NCI-H2029 (cell line): Measurements from ENCODE around the gene PTPRN2.
"Not testable (repeated sequence)": the region's sequence is repeated elsewhere in the genome, so short reads cannot be mapped to it uniquely, and the experiment has no call there.

Experiments used
- DNase-seq: peaks from one replicate; lab custom pipeline; 2025; lab: John Stamatoyannopoulos, UW

PTPRN2 gene

GRCh38 chr7:157863176-157863575 lies 724.4 kb downstream of the PTPRN2 start:
- DNase-seq, result no peak

- DNase-seq, result no peak
Measured at GRCh38 chr7:157862731-157863130, 724.9 kb downstream of the PTPRN2 start.

GRCh38 chr7:157861551-157861950 lies 726.1 kb downstream of the PTPRN2 start:
- no peak for DNase-seq

- DNase-seq, result no peak
Measured at GRCh38 chr7:157861031-157861491, 726.6 kb downstream of the PTPRN2 start.

GRCh38 chr7:157860406-157860805 lies 727.2 kb downstream of the PTPRN2 start:
- no peak for DNase-seq

GRCh38 chr7:157859915-157860314 lies 727.7 kb downstream of the PTPRN2 start:
- DNase-seq, result no peak

- no peak for DNase-seq
Measured at GRCh38 chr7:157857578-157858075, 730.0 kb downstream of the PTPRN2 start.

- no peak for DNase-seq
Measured at GRCh38 chr7:157856873-157857577, 730.6 kb downstream of the PTPRN2 start.

GRCh38 chr7:157855452-157856213 lies 732.0 kb downstream of the PTPRN2 start:
- no peak for DNase-seq

- DNase-seq, result no peak
Measured at GRCh38 chr7:157855016-157855415, 732.6 kb downstream of the PTPRN2 start.

GRCh38 chr7:157854066-157854891 lies 733.3 kb downstream of the PTPRN2 start:
- no peak for DNase-seq

- no peak for DNase-seq
Measured at GRCh38 chr7:157853789-157854065, 733.9 kb downstream of the PTPRN2 start.

- no peak for DNase-seq
Measured at GRCh38 chr7:157853076-157853788, 734.4 kb downstream of the PTPRN2 start.

GRCh38 chr7:157851501-157852067 lies 736.0 kb downstream of the PTPRN2 start:
- peak; percentile 64 for DNase-seq

GRCh38 chr7:157850481-157851444 lies 736.9 kb downstream of the PTPRN2 start:
- no peak for DNase-seq

GRCh38 chr7:157849726-157850125 lies 737.9 kb downstream of the PTPRN2 start:
- DNase-seq, result no peak

- no peak for DNase-seq
Measured at GRCh38 chr7:157849341-157849596, 738.4 kb downstream of the PTPRN2 start.

GRCh38 chr7:157848508-157849340 lies 738.9 kb downstream of the PTPRN2 start:
- DNase-seq, result no peak

- DNase-seq, result not testable (repeated sequence)
Measured at GRCh38 chr7:157847756-157848487, 739.7 kb downstream of the PTPRN2 start.
